HG03108 (cell line): Measurements from ENCODE around the gene CLCN4.

Experiments used
- ATAC-seq: cut with Tn5 transposase; IDR thresholded peaks from one replicate; pipeline ENCODE4 v1.9.1; 2021; ENCODE audit warnings: moderate library complexity; ENCODE audit not compliant: unreplicated experiment

The CLCN4 gene

DNA sequence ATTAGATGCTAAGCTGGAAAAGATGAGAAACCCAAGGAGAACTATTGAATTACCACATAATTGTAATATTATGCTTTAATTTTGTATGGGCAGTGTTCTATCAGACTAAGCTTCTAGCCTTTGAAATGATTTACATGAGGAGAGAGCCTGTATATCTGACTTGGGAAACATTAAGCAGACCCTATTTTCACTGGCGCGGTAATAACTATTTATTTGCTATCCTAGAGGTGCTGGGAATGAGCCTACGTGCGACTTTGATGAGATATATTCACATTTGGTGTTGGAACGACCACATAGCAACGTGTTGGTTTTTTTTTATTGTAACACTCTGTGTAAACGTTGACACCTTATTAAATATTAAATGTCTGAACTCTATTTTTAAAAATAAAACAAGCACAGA is 80.5 kb downstream of the CLCN4 start:
- ATAC-seq, result no peak

DNA sequence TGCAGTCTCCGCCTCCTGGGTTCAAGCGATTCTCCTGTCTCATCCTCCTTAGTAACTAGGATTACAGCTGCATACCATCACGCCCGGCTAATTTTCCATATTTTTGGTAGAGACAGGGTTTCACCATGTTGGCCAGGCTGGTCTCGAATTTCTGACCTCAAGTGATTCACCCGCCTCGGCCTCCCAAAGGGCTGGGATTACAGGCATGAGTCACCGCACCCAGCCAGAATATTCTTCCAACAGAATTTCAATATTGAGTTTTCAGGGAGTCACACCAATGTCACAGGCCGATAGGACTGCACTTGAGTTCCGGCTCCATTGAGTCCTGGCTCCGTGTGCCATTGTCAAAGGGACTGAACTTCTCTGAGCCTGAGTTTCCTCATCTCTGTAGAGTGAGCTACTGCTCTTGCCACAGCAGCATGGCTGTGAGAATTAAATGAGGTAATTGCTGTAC is 82.9 kb downstream of the CLCN4 start:
- ATAC-seq, result no peak

DNA sequence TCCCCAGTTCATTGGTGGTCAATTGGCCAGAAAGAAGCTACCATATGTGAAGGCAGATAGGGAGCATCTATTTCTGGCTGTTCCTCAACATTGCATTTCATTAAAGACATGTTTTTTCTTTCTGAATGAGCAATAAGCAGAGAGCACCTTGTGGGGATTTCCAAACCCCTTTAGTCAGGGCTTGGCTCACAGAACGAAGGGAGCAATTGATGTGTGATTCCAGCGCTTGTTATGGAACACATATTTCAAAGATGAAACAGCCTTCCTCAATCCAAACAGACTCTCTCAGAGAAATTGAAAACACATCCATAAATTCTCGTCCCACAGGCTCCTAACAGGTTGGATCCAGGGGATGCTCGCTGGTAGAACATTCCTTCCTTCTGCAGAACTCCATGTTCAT is 84.1 kb downstream of the CLCN4 start:
- no peak for ATAC-seq

DNA sequence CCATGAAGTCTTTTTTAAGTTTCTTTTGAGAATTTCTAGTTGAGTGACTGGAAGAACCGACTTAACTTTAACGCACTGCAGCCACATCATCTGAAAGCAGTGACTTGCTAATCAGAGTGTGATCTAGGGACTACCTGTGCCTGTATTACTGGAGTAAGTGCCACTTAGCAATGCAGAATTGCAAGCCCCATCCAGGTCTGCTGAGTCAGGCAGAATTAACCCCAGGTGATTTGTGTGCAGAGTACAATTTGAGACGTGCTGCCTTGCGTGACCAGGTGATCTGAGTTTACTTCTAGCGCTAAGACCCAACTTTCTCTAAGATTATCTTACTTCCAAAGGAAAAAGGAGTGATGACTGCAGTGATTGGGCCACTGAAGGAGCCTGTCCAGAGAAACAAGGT is 85.3 kb downstream of the CLCN4 start:
- no peak for ATAC-seq

DNA sequence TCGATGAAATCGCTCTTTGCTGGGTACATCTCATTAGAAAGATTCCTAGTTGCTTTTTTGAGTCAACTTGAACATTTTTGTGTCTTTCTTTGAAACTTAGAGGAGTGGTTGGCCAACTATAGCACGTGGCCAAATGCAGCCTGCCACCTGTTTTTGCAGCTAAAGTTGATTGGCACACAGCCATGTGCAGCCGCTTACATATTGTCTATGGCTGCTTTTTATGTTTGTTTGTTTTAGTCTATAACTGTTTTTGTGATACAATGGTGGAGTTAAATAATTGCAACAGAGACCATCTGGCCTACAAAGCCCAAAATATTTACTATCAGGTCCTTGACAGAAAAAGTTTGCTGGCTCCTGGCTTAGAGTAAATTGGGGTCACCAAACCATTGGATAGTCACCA is 86.3 kb downstream of the CLCN4 start:
- ATAC-seq, result no peak

DNA sequence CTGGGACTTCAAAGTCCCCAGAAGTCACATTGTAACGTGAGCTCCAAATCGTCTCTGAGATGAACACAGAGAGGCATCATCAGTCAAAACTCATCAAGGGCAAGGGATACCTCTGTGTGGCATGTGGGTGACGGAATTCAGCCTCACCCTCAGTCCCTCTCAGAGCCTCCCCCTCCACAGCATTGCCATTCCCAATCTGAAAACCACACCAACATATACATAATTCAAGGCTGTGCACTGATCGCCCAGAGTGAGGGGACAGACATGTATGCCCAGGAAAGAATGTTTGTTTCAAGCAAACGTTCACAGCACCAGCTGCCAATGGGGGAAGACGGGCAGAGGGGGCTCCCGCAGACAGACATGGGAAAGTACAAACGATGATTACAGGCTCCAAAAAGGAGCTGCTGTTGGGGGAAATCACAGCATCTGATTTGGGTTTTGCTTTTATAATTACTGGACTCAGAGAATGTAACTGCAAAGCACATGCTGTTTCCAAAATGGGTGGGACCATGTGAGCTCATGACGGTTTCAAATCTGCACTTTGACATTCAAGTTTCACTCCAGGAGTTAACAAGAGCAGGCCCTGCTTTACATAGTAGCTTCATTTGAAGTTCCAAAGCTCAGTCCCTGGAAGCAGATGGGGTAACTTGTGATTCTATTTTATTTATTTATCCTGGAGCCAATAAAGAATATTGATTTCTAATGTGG is 88.3 kb downstream of the CLCN4 start:
- no peak for ATAC-seq

DNA sequence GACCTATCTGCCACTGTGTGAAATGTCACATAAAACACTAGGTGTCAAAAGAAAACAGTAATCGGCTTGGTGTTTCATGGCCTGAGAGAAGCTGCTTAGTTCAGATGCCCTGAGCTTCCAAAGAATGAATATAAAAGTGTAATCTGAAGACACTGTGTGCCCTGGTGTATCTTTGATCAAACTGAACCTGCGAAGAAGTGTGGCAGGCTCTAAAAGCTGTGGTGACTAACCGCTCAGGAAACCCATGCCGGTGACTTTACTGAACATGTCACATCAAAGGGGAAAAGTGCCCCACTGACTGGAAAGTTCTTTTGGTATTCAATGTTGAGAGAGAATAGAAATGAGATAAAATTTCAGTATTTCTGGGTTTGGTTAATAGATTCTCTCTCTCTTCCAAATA is 89.1 kb downstream of the CLCN4 start:
- no peak for ATAC-seq

DNA sequence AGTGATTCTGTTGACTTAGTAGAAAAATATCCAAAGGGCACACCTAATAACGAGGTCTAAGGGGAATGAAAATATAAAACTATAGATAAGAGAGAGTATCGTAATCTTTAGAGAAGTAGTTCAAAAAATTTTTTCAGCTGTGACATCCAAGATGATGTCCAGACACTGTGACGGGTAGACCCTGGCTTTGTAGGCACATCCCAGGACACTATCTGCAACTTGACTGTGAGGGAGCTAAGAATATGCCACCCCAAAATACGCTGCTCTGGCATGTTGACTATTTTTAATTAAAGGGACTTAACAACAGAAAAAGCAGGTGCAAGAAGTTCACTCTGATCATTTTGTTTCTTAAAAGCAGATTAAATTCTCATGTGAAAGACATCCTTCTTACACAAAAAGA is 89.5 kb downstream of the CLCN4 start:
- no peak for ATAC-seq

DNA sequence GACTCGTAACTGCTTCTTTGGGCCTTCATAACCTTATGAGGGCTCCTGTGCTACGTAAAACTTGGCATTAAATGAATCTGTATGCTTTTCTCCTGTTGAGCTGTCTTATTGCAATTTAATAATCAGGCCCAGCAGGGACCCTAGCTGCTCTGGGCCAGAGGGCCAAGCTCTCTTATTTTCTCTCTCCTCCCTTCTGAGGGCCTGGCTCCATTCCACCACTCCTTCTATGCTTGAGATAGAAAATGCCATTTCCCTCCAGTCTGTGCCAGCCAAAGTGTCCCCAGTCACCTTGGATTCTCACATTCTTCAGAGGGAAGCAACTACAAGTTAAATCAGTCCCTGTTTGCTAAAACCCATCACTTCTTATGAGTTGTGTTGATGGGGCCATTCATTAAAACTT is 90.1 kb downstream of the CLCN4 start:
- ATAC-seq, result no peak

DNA sequence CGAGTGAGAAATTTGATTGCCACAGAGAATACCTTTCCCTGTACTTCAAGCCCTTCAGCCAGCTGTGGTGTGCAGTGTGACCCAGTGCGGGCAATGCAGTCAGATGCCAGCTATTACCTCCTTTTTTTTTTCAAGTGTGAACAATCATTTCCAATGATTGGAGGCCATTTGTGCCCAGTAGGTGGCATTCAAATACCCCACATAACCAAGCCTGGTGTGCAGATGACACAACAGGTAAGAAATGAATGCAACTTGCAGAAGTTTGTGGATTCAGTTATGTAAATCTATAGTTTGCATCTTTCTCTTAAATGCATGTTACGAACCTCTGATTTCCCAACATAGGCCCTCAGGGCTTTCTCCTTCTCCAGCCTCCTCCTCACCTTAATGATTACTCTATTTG is 98.0 kb downstream of the CLCN4 start:
- ATAC-seq, result no peak

DNA sequence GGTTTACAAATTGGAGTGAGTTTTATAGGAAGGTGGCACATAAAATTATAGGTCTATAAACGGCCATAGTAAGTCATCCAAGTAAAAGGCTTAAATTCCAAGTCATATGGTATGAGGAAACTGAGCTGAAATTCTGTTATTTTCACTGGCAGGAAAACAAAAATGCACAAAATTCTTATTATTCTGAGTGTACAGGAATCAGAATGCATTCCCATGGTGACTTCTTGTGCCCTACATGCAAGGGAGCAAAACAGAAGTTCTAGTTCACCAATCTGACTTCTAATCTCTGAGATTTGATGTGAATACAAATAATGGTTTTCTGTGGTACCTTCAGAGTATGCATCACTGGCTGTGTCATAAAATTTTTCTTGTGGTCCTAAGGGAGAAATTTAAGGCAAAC is 102.9 kb downstream of the CLCN4 start:
- no peak for ATAC-seq

DNA sequence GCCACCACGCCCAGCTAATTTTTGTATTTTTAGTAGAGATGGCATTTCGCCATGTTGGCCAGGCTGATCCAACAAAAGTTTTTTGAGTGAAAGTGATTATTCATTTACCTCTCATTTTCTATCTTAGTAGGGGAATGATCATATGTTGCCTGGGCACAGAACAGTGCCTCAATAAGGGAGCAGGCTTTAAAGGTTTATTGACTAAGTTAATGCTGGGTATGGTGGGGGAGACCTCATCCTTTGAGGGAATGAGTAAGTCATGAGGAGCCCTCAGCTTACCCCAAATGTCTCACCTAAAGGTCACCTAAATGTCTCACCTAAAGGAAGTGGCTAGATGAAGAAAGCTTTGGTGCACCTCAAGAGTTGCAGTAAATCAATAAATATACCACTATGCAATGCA is 109.0 kb downstream of the CLCN4 start:
- ATAC-seq, result no peak

DNA sequence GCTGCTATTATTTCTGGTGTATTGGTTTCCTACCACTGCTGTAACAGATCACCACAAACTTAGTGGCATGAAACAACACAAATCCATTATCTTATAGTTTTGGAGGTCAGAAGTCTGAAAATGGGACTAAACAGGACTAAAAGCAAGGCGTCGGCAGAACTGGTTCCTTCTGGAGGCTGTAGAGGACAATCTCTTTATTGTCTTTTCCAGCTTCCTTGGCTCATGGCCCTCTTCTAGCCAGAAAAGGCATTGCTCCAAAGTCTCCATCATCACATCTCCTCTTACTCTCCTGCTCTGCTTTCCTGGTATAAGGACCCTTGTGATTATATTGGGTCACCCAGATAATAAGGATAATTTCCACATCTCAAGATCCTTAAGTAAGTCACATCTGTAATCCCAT is 121.9 kb downstream of the CLCN4 start:
- no peak for ATAC-seq

DNA sequence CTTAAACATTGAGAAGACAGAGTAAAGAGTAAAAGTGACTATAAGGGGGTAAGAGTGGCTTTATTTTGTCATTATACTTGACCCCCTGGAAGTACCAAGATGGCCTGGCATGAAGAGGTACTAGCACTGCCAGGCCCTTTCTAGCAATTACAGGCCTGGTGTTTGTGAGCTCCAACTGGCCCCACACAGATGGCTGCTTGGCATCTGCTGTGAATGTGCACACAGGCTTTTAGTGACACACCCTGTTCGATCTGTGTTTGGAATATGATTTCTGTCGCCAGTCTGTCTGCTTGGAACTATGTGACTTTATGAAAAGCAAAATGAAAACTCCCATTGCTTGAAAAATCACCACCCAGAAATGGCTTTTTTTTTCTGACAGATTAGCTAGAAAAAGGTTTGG is 123.3 kb downstream of the CLCN4 start:
- ATAC-seq, result no peak

DNA sequence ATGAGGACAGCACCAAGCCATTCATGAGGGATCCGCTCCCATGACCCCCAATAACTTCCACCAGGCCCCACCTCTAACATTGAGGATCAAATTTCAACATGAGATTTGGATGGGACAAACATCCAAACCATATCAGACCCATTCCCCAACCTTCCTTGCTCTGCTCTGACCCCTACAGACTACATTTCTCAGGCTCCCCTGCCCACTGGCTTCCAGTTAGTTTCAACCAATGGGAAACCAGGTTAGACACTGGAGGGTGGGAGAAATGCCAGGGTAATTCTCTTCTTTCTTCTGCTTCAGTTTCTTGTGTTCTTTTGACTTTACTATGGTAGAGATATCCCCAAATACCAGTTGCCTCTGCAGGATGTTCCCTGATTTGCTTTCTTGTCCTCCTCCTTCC is 125.7 kb downstream of the CLCN4 start:
- no peak for ATAC-seq

DNA sequence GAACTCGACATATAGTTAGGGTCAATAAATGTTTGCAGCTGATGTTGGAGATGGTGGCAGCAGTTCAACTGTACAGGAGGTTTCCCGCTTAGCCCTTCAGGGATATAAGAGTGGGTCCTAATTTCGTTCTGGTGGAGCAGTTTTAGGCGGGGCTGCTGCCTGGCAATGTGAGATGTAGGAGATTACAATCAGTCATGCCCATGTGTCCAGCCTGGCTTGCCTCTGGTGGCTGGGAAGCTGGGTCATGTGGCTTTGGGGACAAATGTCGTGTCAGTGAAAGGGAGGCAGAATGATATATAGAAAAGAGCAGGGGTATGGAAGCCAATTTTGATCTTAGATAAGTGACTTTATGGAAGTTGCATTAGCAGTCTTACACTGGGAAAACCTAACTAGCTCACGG is 129.4 kb downstream of the CLCN4 start:
- ATAC-seq, result no peak
